Measurements from ENCODE around the gene PTPRT.

Gene PTPRT

GRCh38 chr20:42472198-42472597 lies 717.5 kb downstream of the PTPRT start:
- TF ChIP-seq CTCF (conservative IDR thresholded peaks at IDR 0.05; ENCODE audit: low read depth), result no peak
- DNase-seq (ENCODE audit: low spot score), result no peak
- POLR2A ChIA-PET (ENCODE audit: low non-redundant PET), result no interaction called here
- H3K27ac ChIP-seq, result no peak overlapping the region
- CTCF ChIA-PET, result no interaction called here

- DNase-seq (ENCODE audit: low spot score), result no peak
- TF ChIP-seq CTCF (conservative IDR thresholded peaks at IDR 0.05; ENCODE audit: low read depth), result no peak
- POLR2A ChIA-PET (ENCODE audit: low non-redundant PET), result no interaction called here
- H3K27ac ChIP-seq, result no peak overlapping the region
- CTCF ChIA-PET, result interaction anchor here (0.6 kb wide), 1 partner anchor 947 kb away, joined by 3 read pairs; no protein-coding TSS in a partner anchor
Observed at GRCh38 chr20:42461965-42462593, 727.6 kb downstream of the PTPRT start.

- TF ChIP-seq CTCF (conservative IDR thresholded peaks at IDR 0.05; ENCODE audit: low read depth), result no peak
- H3K27ac ChIP-seq, result no peak overlapping the region
- ChIA-PET CTCF (no interaction called here), POLR2A (ENCODE audit: low non-redundant PET) (no interaction called here)
- no peak for DNase-seq (ENCODE audit: low spot score)
Observed at GRCh38 chr20:42461291-42461690, 728.4 kb downstream of the PTPRT start.

- POLR2A ChIA-PET (ENCODE audit: low non-redundant PET), result no interaction called here
- H3K27ac ChIP-seq, result no peak overlapping the region
- TF ChIP-seq CTCF (conservative IDR thresholded peaks at IDR 0.05; ENCODE audit: low read depth), result no peak
- CTCF ChIA-PET, result no interaction called here
- no peak for DNase-seq (ENCODE audit: low spot score)
Observed at GRCh38 chr20:42447270-42447669, 742.4 kb downstream of the PTPRT start.

GRCh38 chr20:42444799-42445198 lies 744.9 kb downstream of the PTPRT start:
- H3K27ac ChIP-seq, result no peak overlapping the region
- ChIA-PET POLR2A (ENCODE audit: low non-redundant PET) (no interaction called here), CTCF (no interaction called here)
- no peak for DNase-seq (ENCODE audit: low spot score)
- TF ChIP-seq CTCF (conservative IDR thresholded peaks at IDR 0.05; ENCODE audit: low read depth), result no peak

GRCh38 chr20:42443200-42443599 lies 746.5 kb downstream of the PTPRT start:
- TF ChIP-seq CTCF (conservative IDR thresholded peaks at IDR 0.05; ENCODE audit: low read depth), result no peak
- H3K27ac ChIP-seq, result no peak overlapping the region
- DNase-seq (ENCODE audit: low spot score), result no peak
- POLR2A ChIA-PET (ENCODE audit: low non-redundant PET), result no interaction called here
- CTCF ChIA-PET, result interaction anchor here (0.6 kb wide), 1 partner anchor 759 kb away, joined by 3 read pairs; no protein-coding TSS in a partner anchor

All from RWPE1 (cell line).